Natural killer cell (primary cell): ENCODE measurements around the gene DIPK1A. TPM values are rescaled to one million over a fixed set of nuclear protein-coding genes. Genes with fewer than 3 reads are reported as not detected.

Experiments
- ATAC-seq, 3 donors: fragments of 150-1000 bp in 2 of 3; fragments of 200-7000 bp in 1 of 3; cut with Tn5 transposase; 1 replicate in 1 of 3; 2 replicates in 2 of 3; pipeline ENCODE4 v1.10.0; 2021; ENCODE audit warnings: mild to moderate bottlenecking in 2 of 3, moderate library complexity in 2 of 3
- DNase-seq, 2 donors: peaks; one replicate each; pipeline versions ENCODE4 v3.0.0 to v3.0.0-alpha.2; 2013 to 2021; ENCODE audit warnings: mixed read lengths in 1 of 2
- H3K27ac ChIP-seq: one replicate; pipeline ENCODE4 v1.5.1; 2013; ENCODE audit warnings: mild to moderate bottlenecking, low read length
- H3K27me3 ChIP-seq: one replicate; pipeline ENCODE4 v1.6.1; 2013; ENCODE audit warnings: low read length; ENCODE audit not compliant: control insufficient read depth, insufficient read depth
- H3K36me3 ChIP-seq: one replicate; pipeline ENCODE4 v1.6.1; 2013; ENCODE audit warnings: low read length; ENCODE audit not compliant: control insufficient read depth, insufficient read depth
- H3K4me1 ChIP-seq: one replicate; pipeline ENCODE4 v1.6.1; 2013; ENCODE audit warnings: low read length; ENCODE audit not compliant: control insufficient read depth, insufficient read depth
- H3K4me3 ChIP-seq: one replicate; pipeline ENCODE4 v1.5.1; 2013; ENCODE audit warnings: low read length
- H3K9me3 ChIP-seq: one replicate; pipeline ENCODE4 v1.6.1; 2013; ENCODE audit warnings: low read length; ENCODE audit not compliant: control insufficient read depth, insufficient read depth
- H3K27ac Mint-ChIP-seq, 2 donors: one replicate each; pipeline ENCODE4 v1.8.0; 2022; ENCODE audit warnings: mild to moderate bottlenecking in 2 of 2, mixed read lengths in 2 of 2, moderate library complexity in 1 of 2
- H3K27me3 Mint-ChIP-seq, 2 donors: one replicate each; pipeline ENCODE4 v1.8.0; 2022; ENCODE audit warnings: low read depth in 2 of 2, mixed read lengths in 2 of 2
- H3K36me3 Mint-ChIP-seq: one replicate; pipeline ENCODE4 v1.8.0; 2022; ENCODE audit warnings: mixed read lengths
- H3K4me1 Mint-ChIP-seq, 2 donors: one replicate each; pipeline ENCODE4 v1.8.0; 2022; ENCODE audit warnings: mixed read lengths in 2 of 2
- H3K4me3 Mint-ChIP-seq: one replicate; pipeline ENCODE4 v1.8.0; 2022; ENCODE audit warnings: mild to moderate bottlenecking, moderate library complexity, mixed read lengths
- H3K9me3 Mint-ChIP-seq, 2 donors: one replicate each; pipeline ENCODE4 v1.8.0; 2022; ENCODE audit warnings: mixed read lengths in 2 of 2
- CTCF ChIP-seq: fragments of 200-600 bp; IDR thresholded peaks from one replicate; pipeline ENCODE4 v1.8.0; 2022; ENCODE audit warnings: antibody characterized with exemption
- WGBS: methylation state at CpG from one replicate; pipeline ENCODE4 v1.1.7; 2013; ENCODE audit warnings: missing lambda C conversion rate; ENCODE audit not compliant: insufficient coverage; 5-methylcytosine and 5-hydroxymethylcytosine counted together
- intact Hi-C: fragments of 100-400 bp; cut with micrococcal nuclease; formaldehyde crosslinking; loops from one replicate; pipeline ENCODE4 v1.14.2; 2022
- total RNA-seq, 4 donors: library from RNA; stranded (reverse); fragments of 120-200 nt in 1 of 4; gene quantifications; one replicate each; pipeline versions ENCODE4 v1.2.3 to v1.2.4, GENCODE V29; 2013 to 2022

DIPK1A gene
- total RNA-seq, 3 donors from 2014 or later (not counting 1 experiment from before 2014, with no cell fraction given) = 7.0 to 11.3 (median 11.2) TPM

GRCh38 chr1:92921031-92922023 is 39.9 kb downstream of the DIPK1A start:
- no peak overlapping the region for H3K27ac ChIP-seq
- DNase-seq (no peak), ATAC-seq (no peak)
- no peaks in the 10 kb centered on the region for H3K4me1 ChIP-seq
- H3K27me3 ChIP-seq = no peaks in the 10 kb centered on the region
- H3K4me3 ChIP-seq = no peak overlapping the region
- Mint-ChIP-seq H3K27me3 (no peaks in the 10 kb centered on the region), H3K27ac (no peak overlapping the region), H3K36me3 (no peaks in the 10 kb centered on the region), H3K9me3 (no peaks in the 10 kb centered on the region), H3K4me1 (peaks cover 25 to 38% of the 10 kb centered on the region in 2 donors), H3K4me3 (no peak overlapping the region)
- H3K36me3 ChIP-seq = no peaks in the 10 kb centered on the region
- intact Hi-C loops = no loop called here
- 98% methylated on average over 7 of the region's 8 CpGs for WGBS
- H3K9me3 ChIP-seq = no peaks in the 10 kb centered on the region
- no peak for TF ChIP-seq CTCF

- H3K9me3 Mint-ChIP-seq = no peaks in the 10 kb centered on the region
- no peak overlapping the region for H3K27ac ChIP-seq
- no peaks in the 10 kb centered on the region for H3K36me3 Mint-ChIP-seq
- H3K27me3 ChIP-seq = no peaks in the 10 kb centered on the region
- H3K27ac Mint-ChIP-seq = no peak overlapping the region
- no peak for DNase-seq
- peaks cover 42 to 46% of the 10 kb centered on the region in 2 donors for H3K4me1 Mint-ChIP-seq
- ATAC-seq = no peak
- TF ChIP-seq CTCF = no peak
- H3K27me3 Mint-ChIP-seq = no peaks in the 10 kb centered on the region
- H3K4me3 ChIP-seq = no peak overlapping the region
- H3K9me3 ChIP-seq = no peaks in the 10 kb centered on the region
- no peaks in the 10 kb centered on the region for H3K4me1 ChIP-seq
- H3K36me3 ChIP-seq = no peaks in the 10 kb centered on the region
- no peak overlapping the region for H3K4me3 Mint-ChIP-seq
- intact Hi-C loops = no loop called here
Measured at GRCh38 chr1:92916899-92917298, 44.4 kb downstream of the DIPK1A start.

- no peaks in the 10 kb centered on the region for H3K9me3 Mint-ChIP-seq
- intact Hi-C loops = no loop called here
- H3K4me3 Mint-ChIP-seq = no peak overlapping the region
- no peaks in the 10 kb centered on the region for H3K36me3 Mint-ChIP-seq
- peaks cover 38 to 42% of the 10 kb centered on the region in 2 donors for H3K4me1 Mint-ChIP-seq
- H3K36me3 ChIP-seq = no peaks in the 10 kb centered on the region
- no peak overlapping the region for H3K4me3 ChIP-seq
- DNase-seq (no peak), ATAC-seq (no peak)
- H3K27me3 Mint-ChIP-seq = no peaks in the 10 kb centered on the region
- no peaks in the 10 kb centered on the region for H3K27me3 ChIP-seq
- no peaks in the 10 kb centered on the region for H3K4me1 ChIP-seq
- no peak overlapping the region for H3K27ac ChIP-seq
- TF ChIP-seq CTCF = no peak
- H3K9me3 ChIP-seq = no peaks in the 10 kb centered on the region
- no CpG with 5 or more reads among the region's 1 CpG for WGBS
- H3K27ac Mint-ChIP-seq = no peak overlapping the region
Measured at GRCh38 chr1:92915547-92915946, 45.7 kb downstream of the DIPK1A start.
